GM19438 (cell line): ENCODE measurements around the gene HOXD11.

Experiments
- ATAC-seq: cut with Tn5 transposase; IDR thresholded peaks from one replicate; pipeline ENCODE4 v1.9.1; 2021; ENCODE audit warnings: low read depth; ENCODE audit not compliant: unreplicated experiment

The HOXD11 gene

GRCh38 chr2:176130147-176130956 is 23.3 kb downstream of the HOXD11 start:
- no peak for ATAC-seq

- no peak for ATAC-seq
Measured at GRCh38 chr2:176130957-176131847, 24.1 kb downstream of the HOXD11 start.

GRCh38 chr2:176131848-176132158 is 24.7 kb downstream of the HOXD11 start:
- ATAC-seq: no peak

DNA sequence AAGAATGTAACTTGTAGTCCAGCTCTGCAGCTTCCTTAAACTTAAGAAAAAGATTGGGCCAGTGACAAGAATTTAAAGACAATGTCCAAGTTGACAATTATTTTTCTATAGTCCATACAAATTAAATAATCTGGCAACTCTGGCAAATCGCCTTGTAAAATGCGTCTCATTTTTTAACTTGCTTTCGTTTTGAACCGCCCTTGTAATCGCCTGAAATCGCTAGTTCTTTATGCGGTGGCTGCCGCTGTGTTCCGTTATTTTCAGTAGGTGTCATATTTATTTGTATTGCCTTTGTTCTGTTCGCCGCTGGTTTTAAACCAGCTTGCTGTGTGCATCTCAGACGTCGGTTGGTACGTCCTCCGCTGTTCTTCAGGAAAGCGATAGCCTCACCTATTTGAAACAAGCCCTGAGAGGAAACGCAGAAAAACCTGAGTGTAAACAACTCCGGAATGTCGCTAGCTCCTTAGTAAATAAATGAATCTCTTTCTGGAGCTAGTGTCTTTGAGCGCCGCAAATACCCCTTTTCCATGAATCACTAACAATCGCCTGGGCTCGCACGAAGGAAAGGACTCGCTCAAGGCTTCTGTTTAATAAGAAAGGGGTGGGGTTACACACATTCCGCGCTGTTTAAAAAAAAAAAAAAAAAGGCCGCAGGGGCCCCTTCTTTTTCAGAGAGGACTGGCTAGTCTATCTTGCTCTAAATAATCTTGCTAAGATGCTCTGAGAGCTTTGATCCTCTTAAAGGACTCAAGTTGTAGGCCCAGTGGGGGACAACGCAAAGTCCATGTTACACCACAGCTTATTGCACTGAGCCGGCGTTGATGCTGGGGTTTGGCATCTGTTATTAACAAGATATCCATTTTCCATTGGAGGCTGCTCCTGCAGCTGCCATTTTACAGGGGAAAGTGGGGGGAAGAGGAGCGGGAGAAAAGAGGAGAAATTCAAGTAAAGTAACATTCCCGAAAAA is 25.4 kb downstream of the HOXD11 start:
- no peak for ATAC-seq

GRCh38 chr2:176133389-176133788 is 26.3 kb downstream of the HOXD11 start:
- no peak for ATAC-seq

- no peak for ATAC-seq
Measured at GRCh38 chr2:176134035-176134434, 27.0 kb downstream of the HOXD11 start.

DNA sequence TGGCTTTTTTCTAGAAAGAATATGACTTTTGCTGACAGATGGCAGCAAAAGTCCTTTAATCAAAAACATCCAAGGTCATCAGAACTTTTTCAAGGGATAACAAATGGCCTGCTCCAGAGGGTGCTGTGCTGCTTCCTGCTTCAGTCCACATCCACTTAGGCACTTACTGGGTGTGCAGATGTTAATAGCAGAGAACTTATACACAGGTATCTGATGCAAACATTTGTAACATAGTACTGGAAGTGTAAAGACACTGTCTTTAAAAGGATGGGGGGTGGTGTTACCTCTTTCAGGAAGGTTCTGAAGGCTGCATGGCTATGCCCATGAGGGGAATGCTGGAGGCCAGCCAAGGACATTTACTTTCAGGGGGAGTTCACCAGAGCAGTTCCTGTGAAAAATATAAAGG is 28.0 kb downstream of the HOXD11 start:
- no peak for ATAC-seq

DNA sequence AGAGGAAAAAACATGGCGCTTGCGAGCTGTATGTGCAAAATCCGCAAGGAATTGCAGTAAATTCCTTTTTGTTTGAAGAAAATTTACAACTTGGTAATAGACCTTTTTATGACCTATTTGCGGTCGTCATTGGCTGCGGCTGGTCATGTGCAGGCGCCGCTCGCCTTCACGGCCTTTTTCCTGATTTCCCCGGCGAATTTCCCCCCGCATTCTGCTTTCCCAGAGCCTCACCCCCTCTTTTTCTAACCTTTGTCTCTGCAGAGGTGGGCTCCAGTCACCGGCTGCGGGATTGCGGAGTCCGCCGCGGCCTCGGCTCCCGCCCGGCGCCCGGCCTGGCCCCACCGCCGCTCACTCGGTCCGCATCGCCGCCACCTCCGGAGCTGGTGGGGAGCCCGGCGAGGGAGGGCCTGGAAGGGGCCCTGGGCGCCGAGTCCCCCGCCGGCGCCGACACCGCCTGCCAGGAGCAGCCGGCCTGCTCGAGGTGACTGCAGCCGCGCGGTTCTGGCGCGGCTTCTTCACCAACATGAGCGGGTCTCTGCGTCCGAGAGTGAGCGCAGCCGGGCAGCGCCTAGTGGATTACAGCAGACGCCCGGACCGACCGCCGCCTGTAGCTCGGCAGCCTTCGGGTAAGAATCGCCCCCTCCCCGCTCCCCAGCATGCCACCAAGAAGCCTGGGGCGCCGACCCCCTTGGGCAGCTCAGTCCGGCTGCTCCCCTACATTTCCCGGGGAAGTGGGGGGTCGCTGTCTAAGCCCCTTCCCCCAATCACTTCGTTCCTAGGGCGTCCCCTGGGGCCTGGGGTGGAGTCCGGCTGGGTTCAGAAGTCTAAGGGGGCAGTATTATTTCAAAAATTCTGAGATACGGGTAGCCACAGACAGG is 29.5 kb downstream of the HOXD11 start:
- ATAC-seq: no peak

DNA sequence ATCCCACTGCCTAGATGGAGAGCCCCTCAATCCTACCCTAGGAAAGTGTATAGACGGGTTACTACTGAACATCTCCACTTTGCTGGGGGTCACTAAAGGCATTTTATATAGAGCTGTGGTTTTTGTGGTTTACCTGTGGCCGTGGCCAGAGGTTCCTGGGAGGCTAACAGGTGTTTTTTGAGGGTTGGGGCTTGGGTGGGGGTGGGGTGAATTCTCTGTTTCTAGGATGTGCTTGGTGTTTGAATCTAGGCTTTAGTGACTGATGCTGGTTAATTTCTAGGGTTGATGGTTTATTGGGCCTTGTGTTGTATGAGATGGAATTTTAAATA is 30.1 kb downstream of the HOXD11 start:
- no peak for ATAC-seq

DNA sequence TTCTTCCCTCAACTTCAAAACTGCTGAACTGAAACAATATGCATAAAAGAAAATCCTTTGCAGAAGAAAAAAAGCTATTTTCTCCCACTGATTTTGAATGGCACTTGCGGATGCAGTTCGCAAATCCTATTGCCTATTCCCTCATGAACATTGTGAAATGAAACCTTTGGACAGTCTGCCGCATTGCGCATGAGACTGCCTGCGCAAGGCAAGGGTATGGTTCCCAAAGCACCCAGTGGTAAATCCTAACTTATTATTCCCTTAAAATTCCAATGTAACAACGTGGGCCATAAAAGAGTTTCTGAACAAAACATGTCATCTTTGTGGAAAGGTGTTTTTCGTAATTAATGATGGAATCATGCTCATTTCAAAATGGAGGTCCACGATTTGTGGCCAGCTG is 30.8 kb downstream of the HOXD11 start:
- ATAC-seq: no peak

DNA sequence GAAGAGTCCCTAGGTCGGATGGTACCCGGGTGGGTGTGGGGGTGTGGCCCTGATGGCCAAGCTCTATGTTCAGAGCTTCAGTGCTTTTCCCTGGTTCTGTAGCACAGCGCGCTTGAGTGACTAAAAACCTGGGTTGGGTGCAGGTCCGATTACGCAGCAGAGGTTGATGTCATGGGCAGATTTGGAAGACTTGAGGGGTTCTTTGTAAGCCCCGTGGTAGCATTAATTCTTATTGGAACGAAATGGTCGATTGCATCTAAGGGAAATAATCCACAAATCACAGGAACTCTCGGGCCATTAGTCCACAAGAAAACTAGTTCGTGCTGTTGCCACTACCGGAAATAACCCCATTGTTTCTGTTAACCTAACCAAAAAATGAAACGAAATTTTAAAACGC is 31.4 kb downstream of the HOXD11 start:
- no peak for ATAC-seq

- no peak for ATAC-seq
Measured at GRCh38 chr2:176138923-176139660, 32.0 kb downstream of the HOXD11 start.

- ATAC-seq: no peak
Measured at GRCh38 chr2:176139661-176140512, 32.8 kb downstream of the HOXD11 start.

DNA sequence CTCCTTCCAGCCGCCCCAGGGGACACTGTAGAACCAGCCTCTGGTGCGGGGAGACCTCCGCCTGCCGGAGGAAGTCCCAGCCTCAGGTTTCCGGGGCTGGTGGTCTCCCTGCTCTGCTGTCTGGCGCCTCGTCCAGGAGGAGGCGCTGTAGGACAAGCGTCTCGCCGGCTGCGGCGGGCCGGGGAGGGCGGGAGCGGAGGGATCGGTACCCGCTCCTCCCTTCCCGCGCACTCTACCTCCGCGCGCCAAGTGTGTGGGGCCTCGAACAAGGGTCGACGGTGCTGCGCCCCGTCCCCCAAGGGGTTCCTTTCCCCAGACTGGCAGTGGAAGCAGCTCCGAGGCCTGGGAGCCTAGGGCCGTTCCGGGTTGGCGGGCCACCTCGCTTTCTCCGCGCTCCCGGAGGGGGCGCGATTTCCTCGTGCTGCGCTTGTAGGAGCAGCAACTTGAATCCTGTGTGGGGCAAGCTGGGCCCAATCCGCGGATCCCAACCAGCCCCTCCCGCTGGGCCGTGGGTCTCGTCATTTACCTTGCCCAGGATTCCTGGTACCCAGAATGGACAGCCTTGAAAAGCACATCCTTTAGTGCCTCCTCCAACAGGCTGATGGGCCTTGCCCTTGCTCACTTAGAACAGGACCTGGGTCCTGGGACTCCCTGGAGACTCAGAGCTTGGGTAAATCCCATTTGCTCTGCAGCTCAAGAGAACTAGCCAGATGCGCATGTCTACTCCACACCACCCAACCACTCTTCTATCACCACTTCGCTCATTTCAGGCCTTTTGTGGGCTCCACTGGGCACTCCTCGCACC is 33.6 kb downstream of the HOXD11 start:
- ATAC-seq: peak; percentile 85

- ATAC-seq: no peak
Measured at GRCh38 chr2:176142281-176142680, 35.2 kb downstream of the HOXD11 start.

DNA sequence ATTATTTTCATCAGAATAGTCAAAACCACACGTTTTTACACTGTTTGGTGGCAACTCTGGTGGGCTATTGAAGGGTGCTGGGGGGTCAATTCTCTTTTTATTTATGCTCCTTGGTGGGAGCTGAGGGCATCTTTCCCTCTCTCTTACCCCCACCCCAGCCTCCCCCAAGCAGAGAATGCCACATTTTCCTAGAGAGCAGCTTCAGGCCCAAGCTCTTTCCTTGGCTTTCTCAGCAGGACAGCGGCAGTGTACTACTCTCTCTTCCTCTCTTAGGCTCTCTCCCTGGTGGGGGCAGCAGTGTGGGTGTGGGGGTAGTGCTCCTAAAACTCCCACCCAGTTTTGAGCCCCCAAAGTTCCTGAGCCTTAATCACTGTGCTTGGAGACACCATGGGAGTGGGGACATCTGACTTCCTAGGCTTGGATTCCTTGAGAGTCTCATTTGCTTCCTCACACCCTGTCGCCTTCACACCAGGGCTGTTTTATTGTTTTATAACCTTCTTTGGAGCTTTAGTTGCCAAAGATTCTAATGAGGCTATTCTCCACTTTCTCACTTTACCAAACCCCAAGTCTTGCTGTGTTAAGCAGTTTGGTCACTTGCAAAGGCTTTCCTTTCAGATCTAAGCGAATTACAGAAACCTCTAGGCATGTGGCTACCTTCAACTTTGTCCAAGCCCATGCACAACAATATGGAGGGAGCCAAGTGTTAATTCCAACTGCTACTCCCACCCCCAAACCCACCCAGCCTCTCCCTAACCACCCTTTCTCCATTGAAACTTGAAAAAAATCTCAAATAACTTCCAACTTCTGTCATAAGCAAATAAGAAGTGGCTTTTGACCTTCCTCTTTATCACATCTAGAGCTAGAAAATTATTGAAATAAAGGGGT is 38.2 kb downstream of the HOXD11 start:
- ATAC-seq: no peak

DNA sequence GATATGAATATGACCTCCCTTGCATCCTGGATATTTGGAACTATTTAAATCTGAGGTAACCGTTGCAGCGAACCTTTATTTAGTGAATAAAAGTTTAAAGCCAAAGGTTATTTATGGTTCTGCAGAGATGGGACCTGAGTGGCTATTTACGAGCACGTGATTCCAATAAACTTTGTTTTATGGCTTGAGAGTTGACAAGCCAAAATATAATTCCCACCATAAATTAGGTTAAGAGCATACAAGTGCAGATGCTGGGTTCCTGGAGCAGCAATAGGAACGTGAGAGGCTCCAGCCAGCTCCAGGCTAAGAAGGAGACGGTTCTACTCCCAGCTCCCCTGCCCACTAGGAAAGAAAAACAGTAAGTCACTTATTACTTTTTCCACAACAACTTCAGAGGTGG is 39.0 kb downstream of the HOXD11 start:
- ATAC-seq: no peak
